ENCODE results near the gene UNC13B. TPM values are rescaled to one million over a fixed set of nuclear protein-coding genes. Genes with fewer than 3 reads are reported as not detected.
"Not testable (repeated sequence)": the region's sequence is repeated elsewhere in the genome, so short reads cannot be mapped to it uniquely, and the experiment has no call there.

The UNC13B gene
- total RNA-seq, 2 donors from 2014 or later = 12.9 to 14.6 TPM

DNA sequence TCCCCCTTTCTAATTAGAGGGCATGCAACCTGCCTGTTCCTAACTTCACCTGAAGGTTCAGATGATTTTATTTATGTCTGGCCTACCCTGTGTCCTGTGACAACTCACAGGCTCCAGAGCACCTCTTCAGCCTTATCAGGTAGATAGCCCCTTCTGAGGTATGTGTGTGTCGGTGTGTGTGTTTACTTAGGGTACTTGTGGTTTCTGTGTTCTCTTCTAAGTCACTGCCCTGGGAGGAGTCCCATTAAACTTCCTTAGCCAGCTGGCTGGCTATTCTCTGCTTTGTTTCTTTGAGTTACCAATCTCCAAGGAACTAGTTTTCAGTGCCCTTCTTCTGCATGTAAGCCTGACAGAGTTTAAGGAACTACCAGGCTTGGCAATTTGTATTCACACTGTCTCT is 74.9 kb downstream of the UNC13B start:
- no peaks in the 10 kb centered on the region for H3K4me1 ChIP-seq
- no peaks in the 10 kb centered on the region for H3K36me3 ChIP-seq
- H3K4me3 ChIP-seq = no peak overlapping the region
- no peaks in the 10 kb centered on the region for H3K9me3 ChIP-seq
- no peak overlapping the region for H3K27ac ChIP-seq
- no peak for DNase-seq (ENCODE audit: low spot score)
- TF ChIP-seq CTCF (IDR thresholded peaks at IDR 0.05) = no peak
- no peaks in the 10 kb centered on the region for H3K27me3 ChIP-seq

DNA sequence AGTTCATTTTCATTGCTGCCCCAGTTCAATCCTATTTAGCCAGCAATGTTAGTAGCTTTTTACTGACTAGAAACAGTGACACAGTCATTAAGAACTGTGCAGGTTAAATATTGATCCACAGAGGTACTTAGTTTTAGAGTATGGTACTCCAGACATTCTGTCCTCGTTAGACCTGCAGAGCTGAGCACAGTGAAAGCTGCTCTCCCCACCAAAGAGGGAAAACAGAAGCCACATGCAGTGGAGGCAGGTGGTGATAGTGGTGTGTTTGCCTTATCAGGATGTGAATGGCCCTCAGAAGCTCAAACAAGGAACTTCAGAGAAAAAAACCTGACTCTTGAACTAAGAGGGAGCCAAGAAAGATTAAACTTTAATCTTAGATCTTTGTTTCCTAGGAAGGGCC is 75.5 kb downstream of the UNC13B start:
- Histone ChIP-seq H3K36me3 (no peaks in the 10 kb centered on the region), H3K27ac (no peak overlapping the region), H3K4me1 (no peaks in the 10 kb centered on the region), H3K27me3 (no peaks in the 10 kb centered on the region), H3K9me3 (no peaks in the 10 kb centered on the region), H3K4me3 (no peak overlapping the region)
- TF ChIP-seq CTCF (IDR thresholded peaks at IDR 0.05) = no peak
- no peak for DNase-seq (ENCODE audit: low spot score)

- H3K4me1 ChIP-seq; H3K36me3 ChIP-seq; H3K4me3 ChIP-seq; H3K27ac ChIP-seq; H3K9me3 ChIP-seq; DNase-seq (ENCODE audit: low spot score); H3K27me3 ChIP-seq: not testable (repeated sequence)
Observed at GRCh38 chr9:35245945-35246344, 84.1 kb downstream of the UNC13B start.

GRCh38 chr9:35253075-35253474 is 91.3 kb downstream of the UNC13B start:
- Histone ChIP-seq H3K4me1 (no peaks in the 10 kb centered on the region), H3K36me3 (no peaks in the 10 kb centered on the region), H3K9me3 (no peaks in the 10 kb centered on the region), H3K27me3 (no peaks in the 10 kb centered on the region), H3K4me3 (no peak overlapping the region), H3K27ac (no peak overlapping the region)
- no peak for DNase-seq (ENCODE audit: low spot score)
- no peak for TF ChIP-seq CTCF (IDR thresholded peaks at IDR 0.05)

DNA sequence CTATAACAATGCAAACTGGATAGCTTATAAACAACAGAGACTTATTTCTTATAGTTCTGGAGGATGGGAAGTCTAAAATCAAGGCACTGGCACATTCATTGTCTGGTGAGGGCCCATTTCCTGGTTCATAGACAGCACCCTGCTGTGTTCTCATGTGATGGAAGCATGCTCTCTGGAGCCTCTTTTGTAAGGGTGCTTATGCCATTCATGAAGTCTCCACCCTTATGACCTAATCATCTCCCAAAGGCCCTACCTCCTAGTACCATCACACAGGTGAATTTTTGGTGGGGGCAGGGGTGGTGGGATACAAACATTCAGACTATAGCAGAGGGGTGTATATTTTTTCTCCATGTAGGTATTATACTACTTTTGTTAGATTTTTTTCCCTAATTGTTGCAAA is 92.4 kb downstream of the UNC13B start:
- Histone ChIP-seq H3K4me1 (peaks cover 0 to 10% of the 10 kb centered on the region in 2 donors), H3K27me3 (no peaks in the 10 kb centered on the region), H3K36me3 (no peaks in the 10 kb centered on the region), H3K27ac (no peak overlapping the region), H3K9me3 (no peaks in the 10 kb centered on the region), H3K4me3 (no peak overlapping the region)
- TF ChIP-seq CTCF (IDR thresholded peaks at IDR 0.05) = no peak
- no peak for DNase-seq (ENCODE audit: low spot score)

DNA sequence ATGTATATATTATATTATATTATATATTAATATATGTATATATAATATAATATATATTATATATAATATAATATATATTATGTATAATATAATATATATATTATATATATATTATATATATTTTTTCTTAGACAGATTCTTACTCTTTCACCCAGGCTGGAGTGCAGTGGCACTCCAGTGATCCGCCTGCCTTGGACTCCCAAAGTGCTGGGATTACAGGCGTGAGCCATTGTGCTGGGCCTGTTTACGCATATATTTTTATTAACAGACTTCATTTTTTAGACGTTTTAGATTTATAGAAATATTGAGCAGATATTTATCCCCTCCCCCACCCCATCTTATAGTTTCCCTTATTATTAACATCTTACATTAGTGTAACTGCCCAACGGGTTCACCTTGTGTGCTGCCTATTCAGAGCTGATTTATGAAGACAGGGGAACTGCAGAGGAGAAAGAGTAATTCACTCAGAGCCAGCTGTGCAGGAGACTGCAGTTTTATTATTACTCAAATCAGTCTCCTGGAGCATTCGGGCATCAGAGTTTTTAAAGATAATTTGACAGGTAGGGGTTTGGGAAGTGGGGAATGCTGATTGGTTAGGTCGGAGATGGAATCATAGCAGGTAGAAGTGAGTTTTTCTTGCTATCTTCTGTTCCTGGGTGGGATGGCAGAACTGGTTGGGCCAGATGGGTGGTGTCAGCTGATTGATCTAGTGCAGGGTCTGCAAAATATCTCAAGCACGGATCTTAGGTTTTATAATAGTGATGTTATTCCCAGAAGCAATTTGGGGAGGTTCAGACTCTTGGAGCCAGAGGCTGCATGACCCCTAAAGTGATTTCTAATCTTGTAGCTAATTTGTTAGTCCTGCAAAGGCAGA is 93.4 kb downstream of the UNC13B start:
- H3K27me3 ChIP-seq = no peaks in the 10 kb centered on the region
- peaks cover 0 to 10% of the 10 kb centered on the region in 2 donors for H3K4me1 ChIP-seq
- no peak overlapping the region for H3K4me3 ChIP-seq
- DNase-seq (ENCODE audit: low spot score) = no peak
- no peaks in the 10 kb centered on the region for H3K36me3 ChIP-seq
- TF ChIP-seq CTCF (IDR thresholded peaks at IDR 0.05) = no peak
- H3K9me3 ChIP-seq = no peaks in the 10 kb centered on the region
- H3K27ac ChIP-seq = no peak overlapping the region
